HG02642 (cell line): ENCODE measurements around the gene HNRNPD.
A peak's percentile ranks its signal among the peaks of the same experiment; 100 is the strongest.
"Not testable (repeated sequence)": the region's sequence is repeated elsewhere in the genome, so short reads cannot be mapped to it uniquely, and the experiment has no call there.

Source experiments
- ATAC-seq: cut with Tn5 transposase; IDR thresholded peaks from one replicate; pipeline ENCODE4 v1.9.1; 2021; ENCODE audit warnings: mild to moderate bottlenecking; ENCODE audit not compliant: unreplicated experiment, poor library complexity

HNRNPD gene

GRCh38 chr4:82373816-82374625 is at the start of gene HNRNPD:
Gene HNRNPD (minus strand): TSS chr4:82373991. CDS start chr4:82373678, 313 bp downstream.
- peak; percentile 93 for ATAC-seq

- ATAC-seq = no peak
Measured at GRCh38 chr4:82422616-82423015, 48.8 kb upstream of the HNRNPD start.

- no peak for ATAC-seq
Measured at GRCh38 chr4:82421796-82422560, 48.2 kb upstream of the HNRNPD start.

GRCh38 chr4:82419451-82419850 is 45.7 kb upstream of the HNRNPD start:
- ATAC-seq = no peak

GRCh38 chr4:82415922-82416365 is 42.2 kb upstream of the HNRNPD start:
- ATAC-seq = no peak

- ATAC-seq = not testable (repeated sequence)
Measured at GRCh38 chr4:82415061-82415460, 41.3 kb upstream of the HNRNPD start.

GRCh38 chr4:82403725-82404124 is 29.9 kb upstream of the HNRNPD start:
- ATAC-seq = no peak

- no peak for ATAC-seq
Measured at GRCh38 chr4:82402196-82402775, 28.5 kb upstream of the HNRNPD start.

- no peak for ATAC-seq
Measured at GRCh38 chr4:82401600-82401999, 27.8 kb upstream of the HNRNPD start.

- no peak for ATAC-seq
Measured at GRCh38 chr4:82398263-82398662, 24.5 kb upstream of the HNRNPD start.

- ATAC-seq = no peak
Measured at GRCh38 chr4:82397527-82397926, 23.7 kb upstream of the HNRNPD start.

GRCh38 chr4:82394896-82395295 is 21.1 kb upstream of the HNRNPD start:
- no peak for ATAC-seq

- not testable (repeated sequence) for ATAC-seq
Measured at GRCh38 chr4:82390061-82390460, 16.3 kb upstream of the HNRNPD start.

GRCh38 chr4:82388405-82388804 is 14.6 kb upstream of the HNRNPD start:
- no peak for ATAC-seq

- not testable (repeated sequence) for ATAC-seq
Measured at GRCh38 chr4:82386312-82386711, 12.5 kb upstream of the HNRNPD start.

- no peak for ATAC-seq
Measured at GRCh38 chr4:82382751-82383150, 9.0 kb upstream of the HNRNPD start.

GRCh38 chr4:82381661-82382296 is 8.0 kb upstream of the HNRNPD start:
- no peak for ATAC-seq

GRCh38 chr4:82381235-82381634 is 7.4 kb upstream of the HNRNPD start:
- no peak for ATAC-seq

- no peak for ATAC-seq
Measured at GRCh38 chr4:82380831-82381230, 7.0 kb upstream of the HNRNPD start.

- no peak for ATAC-seq
Measured at GRCh38 chr4:82380344-82380743, 6.6 kb upstream of the HNRNPD start.

GRCh38 chr4:82376109-82376508 is 2.3 kb upstream of the HNRNPD start:
- no peak for ATAC-seq
